Effector CD4-positive, alpha-beta T cell (primary cell): ENCODE measurements around the gene KIF21A.
"Not testable (repeated sequence)": the region's sequence is repeated elsewhere in the genome, so short reads cannot be mapped to it uniquely, and the experiment has no call there.

Experiments
- DNase-seq: peaks from one replicate; pipeline ENCODE4 v3.0.0-alpha.2; 2020
- total RNA-seq: gene quantifications from one replicate; lab custom pipeline; 2026; lab: John Stamatoyannopoulos, UW

KIF21A gene, protein sequence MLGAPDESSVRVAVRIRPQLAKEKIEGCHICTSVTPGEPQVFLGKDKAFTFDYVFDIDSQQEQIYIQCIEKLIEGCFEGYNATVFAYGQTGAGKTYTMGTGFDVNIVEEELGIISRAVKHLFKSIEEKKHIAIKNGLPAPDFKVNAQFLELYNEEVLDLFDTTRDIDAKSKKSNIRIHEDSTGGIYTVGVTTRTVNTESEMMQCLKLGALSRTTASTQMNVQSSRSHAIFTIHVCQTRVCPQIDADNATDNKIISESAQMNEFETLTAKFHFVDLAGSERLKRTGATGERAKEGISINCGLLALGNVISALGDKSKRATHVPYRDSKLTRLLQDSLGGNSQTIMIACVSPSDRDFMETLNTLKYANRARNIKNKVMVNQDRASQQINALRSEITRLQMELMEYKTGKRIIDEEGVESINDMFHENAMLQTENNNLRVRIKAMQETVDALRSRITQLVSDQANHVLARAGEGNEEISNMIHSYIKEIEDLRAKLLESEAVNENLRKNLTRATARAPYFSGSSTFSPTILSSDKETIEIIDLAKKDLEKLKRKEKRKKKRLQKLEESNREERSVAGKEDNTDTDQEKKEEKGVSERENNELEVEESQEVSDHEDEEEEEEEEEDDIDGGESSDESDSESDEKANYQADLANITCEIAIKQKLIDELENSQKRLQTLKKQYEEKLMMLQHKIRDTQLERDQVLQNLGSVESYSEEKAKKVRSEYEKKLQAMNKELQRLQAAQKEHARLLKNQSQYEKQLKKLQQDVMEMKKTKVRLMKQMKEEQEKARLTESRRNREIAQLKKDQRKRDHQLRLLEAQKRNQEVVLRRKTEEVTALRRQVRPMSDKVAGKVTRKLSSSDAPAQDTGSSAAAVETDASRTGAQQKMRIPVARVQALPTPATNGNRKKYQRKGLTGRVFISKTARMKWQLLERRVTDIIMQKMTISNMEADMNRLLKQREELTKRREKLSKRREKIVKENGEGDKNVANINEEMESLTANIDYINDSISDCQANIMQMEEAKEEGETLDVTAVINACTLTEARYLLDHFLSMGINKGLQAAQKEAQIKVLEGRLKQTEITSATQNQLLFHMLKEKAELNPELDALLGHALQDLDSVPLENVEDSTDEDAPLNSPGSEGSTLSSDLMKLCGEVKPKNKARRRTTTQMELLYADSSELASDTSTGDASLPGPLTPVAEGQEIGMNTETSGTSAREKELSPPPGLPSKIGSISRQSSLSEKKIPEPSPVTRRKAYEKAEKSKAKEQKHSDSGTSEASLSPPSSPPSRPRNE (N-terminal part only)
- total RNA-seq: 21.4 reads per million, percentile 48 among the genes with 10 or more reads in this experiment

GRCh38 chr12:39443081-39443928 lies at the start of gene KIF21A:
Gene KIF21A, minus strand, starts transcription at chr12:39443120. Its CDS starts 150 bp downstream, at chr12:39442970.
- DNase-seq: peak; percentile 79

DNA sequence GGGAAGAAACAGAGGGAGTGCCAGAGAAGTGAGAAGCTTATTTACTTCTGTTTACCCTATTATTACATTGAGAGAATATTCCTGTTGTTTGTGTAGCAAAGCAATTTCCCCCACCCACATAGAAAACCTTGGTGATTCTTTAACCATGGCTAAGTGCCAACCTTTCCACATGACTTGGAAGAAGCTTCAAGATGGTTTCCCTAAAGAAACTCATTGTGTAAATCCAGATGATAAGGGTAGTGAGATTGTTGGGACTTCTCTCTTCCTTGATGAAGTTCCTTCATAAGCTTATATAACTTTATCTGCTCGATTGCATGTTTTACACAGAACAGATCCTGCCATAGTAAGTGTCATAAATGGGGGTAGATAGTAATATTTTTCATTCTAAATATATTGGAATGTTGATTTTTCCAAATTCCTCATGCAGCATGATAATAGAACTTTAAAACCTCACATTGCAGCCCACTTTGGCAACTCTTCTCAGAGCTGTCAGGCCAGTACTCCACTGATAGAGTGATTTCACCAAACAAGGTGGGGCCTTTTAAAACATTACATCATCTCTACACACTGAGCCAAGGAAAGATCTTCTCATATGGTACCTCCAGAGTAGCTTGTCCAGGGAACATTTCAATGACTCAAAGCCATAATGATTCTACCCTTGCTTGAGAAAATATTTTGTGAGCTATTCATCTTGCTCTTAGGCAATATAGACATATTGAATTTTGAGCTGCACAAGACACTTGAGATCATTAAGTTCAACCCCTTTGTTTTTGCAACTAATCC lies 47.8 kb upstream of the KIF21A start:
- no peak for DNase-seq

GRCh38 chr12:39483597-39483996 lies 40.7 kb upstream of the KIF21A start:
- DNase-seq: no peak

GRCh38 chr12:39483042-39483441 lies 40.1 kb upstream of the KIF21A start:
- no peak for DNase-seq

GRCh38 chr12:39476894-39477293 lies 34.0 kb upstream of the KIF21A start:
- DNase-seq: no peak

DNA sequence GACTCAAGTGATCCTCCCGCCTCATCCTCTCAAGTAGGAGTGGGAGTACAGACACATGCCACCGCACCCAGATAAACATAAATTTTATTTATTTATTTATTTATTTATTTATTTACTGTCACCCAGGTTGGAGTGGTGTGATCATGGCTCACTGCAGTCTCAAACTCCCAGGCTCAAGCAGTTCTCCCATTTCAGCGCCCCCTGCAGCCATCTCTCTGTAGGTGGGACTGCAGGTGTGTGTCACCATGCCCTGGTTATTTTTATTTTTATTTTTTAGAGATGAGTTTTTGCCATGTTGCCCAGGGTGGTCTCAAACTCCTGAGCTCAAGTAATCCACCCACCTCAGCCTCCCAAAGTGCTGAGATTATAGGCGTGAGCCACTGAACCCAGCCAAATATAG lies 33.2 kb upstream of the KIF21A start:
- DNase-seq: no peak

DNA sequence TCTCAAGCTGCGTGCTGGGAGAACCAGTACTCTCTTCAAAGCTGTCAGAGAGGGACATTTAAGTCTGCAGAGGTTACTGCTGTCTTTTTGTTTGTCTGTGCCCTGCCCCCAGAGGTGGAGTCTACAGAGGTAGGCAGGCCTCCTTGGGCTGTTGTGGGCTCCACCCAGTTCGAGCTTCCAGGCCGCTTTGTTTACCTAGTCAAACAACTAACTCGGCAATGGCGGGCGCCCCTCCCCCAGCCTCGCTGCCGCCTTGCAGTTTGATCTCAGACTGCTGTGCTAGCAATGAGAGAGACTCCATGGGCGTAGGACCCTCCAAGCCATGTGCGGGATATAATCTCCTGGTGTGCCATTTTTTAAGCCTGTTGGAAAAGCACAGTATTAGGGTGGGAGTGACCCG lies 32.2 kb upstream of the KIF21A start:
- DNase-seq: not testable (repeated sequence)

GRCh38 chr12:39467432-39467870 lies 24.5 kb upstream of the KIF21A start:
- DNase-seq: no peak

GRCh38 chr12:39464976-39465695 lies 22.2 kb upstream of the KIF21A start:
- DNase-seq: no peak

DNA sequence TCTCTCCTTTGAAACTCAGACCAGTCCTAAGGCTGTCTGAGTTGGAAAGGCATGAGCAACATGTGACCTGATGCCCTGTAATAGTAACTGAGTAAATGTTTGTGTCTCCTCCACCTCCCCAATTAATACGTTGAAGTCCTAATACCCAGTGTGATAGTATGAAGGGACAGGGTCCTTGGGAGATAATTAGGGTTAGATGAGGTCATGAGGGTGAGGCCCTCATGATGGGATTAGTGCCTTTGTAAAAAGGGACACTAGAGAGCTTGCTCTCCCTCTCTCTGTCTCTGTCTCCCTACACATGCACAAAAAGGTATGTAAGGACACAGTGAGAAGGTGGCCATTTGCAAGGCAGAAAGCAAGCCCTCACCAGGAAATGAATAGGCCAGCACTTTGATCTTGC lies 18.1 kb upstream of the KIF21A start:
- no peak for DNase-seq

- DNase-seq: no peak
Measured at GRCh38 chr12:39459027-39459434, 16.1 kb upstream of the KIF21A start.

- no peak for DNase-seq
Measured at GRCh38 chr12:39451977-39452376, 9.1 kb upstream of the KIF21A start.

- no peak for DNase-seq
Measured at GRCh38 chr12:39448038-39448437, 5.1 kb upstream of the KIF21A start.

- DNase-seq: no peak
Measured at GRCh38 chr12:39443929-39444209, 949 bp upstream of the KIF21A start.

DNA sequence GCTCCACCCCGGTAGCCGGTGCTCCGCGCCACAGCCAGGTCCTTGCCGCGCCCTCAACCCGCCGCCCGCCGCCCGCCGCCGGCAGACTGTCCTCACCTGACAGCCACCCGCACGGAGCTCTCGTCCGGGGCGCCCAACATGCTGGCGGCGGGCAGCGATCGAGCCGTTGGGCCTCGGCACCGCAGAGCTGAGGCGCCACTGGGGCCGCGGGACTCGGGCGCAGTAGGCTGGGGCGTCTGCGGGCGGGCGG lies 164 bp downstream of the KIF21A start:
- DNase-seq: no peak

GRCh38 chr12:39441963-39442830 lies 723 bp downstream of the KIF21A start:
- peak; percentile 17 for DNase-seq

GRCh38 chr12:39441189-39441962 lies 1.5 kb downstream of the KIF21A start:
- DNase-seq: no peak

DNA sequence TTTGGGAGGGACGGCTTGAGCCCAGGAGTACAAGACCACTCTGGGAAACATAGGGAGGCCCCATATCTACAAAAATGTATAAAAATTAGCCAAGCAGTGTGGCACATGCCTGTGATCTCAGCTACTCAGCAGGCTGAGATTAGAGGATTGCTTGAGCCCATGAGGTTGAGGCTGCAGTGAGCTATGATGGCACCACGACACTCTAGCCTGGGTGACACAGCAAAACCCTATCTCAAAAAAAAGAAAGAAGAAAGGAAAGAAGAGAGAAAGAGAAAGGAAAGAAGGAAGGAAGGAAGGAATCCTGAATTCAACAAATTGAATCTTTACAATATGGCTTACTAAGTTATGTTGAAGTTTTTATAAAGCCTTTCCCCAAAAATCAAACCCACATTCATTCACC lies 2.1 kb downstream of the KIF21A start:
- no peak for DNase-seq

DNA sequence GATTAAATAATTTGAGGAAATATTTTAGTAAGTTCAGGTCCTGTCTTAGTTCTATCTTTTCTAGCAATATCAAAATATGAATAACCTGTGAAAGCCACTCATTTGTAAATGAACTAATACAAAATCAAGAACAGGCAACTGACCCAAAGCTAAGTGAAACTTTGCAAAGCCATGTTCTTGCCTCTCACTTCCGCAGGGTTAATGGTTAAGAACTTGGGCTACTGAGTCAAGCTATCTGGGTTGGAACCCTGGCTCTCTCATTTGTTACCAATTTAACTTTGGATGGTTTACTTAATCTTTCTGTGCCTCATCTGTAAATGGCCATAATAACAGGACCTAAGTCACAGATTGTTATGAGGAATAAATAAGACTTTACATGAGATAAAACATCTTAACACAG lies 2.8 kb downstream of the KIF21A start:
- DNase-seq: no peak
